HUDEP-2 (cell line): ENCODE measurements around the gene RASSF1.

Experiments
- DNase-seq, 76 experiments: peaks; one replicate each; lab custom pipeline; 2025; ENCODE audit not compliant: unreplicated experiment in 76 of 76; lab: John Stamatoyannopoulos, UW

The RASSF1 gene

DNA sequence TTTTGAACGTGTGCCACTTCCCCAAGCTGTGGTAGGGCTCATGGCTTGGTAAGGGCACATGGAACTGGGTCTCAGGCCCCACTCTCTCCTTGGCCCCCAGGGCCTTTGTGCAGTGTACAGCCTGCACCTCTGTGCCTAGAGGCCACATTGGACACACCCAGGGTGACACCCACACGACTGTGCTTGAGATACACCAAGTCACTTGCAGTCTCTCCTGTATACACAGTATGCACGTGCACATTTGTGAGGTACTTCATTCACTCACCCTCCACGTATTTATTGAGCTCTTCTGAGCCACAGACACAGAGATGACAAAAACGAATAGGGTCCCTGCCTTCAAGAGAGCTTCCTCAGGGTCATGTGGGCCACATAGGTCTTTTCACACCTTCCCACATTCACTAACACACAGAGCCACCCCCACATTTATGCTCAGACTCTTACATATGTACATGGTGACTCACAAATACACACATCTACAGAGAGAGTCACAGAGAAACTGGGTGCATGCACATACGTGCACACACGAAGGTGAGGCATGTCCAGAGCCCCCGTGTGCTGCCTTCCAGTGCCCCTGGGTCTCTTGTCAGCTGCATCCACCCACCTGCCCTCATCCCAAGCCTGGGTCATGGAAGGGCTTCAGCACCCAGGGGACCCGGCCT, 28.5 kb upstream of the RASSF1 start:
- DNase-seq = peak in 47 of 76 experiments; percentile 5 to 61 (median 35)

GRCh38 chr3:50365842-50366220, 25.2 kb upstream of the RASSF1 start:
- DNase-seq = no peak

DNA sequence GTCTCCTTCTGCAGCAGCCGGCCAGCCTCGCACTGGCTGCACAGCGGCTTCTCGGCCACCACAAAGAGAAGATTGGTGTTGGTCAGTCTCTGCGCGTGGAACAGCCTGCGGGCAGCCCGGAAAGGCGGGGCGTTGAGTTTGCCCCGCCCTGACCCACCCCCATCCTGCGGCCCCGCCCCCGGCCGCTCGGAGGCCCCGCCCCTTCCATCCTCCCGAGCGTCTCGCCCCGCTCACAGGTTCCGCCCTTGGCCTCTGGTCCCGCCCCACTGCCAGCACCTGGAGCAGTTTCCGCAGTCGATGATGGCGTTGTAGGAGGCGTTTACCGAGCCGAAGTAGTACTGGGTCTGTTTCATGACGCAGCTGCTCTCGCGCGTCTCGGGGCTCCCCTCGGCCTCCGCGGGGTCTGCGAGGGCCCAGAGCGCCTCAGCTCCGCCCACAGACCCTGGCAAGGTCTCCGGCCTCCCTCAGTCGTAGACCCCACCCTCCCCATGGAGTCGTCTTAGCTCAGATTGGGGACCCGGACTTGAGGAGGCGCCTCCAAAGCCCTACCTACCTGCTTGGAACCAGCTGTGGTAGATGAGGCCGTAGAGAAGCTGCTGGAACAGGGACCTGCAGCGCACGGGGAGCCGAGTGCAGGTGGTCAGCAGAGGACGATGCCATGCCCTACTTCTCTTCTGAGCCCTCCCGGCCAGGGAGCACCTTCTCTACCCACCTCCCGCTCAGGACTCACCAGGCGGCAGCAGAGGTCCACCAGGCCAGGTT, 24.6 kb upstream of the RASSF1 start:
- peak in 71 of 76 experiments; percentile 4 to 87 (median 72) for DNase-seq

GRCh38 chr3:50364573-50365079, 24.0 kb upstream of the RASSF1 start:
- DNase-seq = peak in 2 of 76 experiments; percentile 37 to 40

GRCh38 chr3:50359760-50360110, 19.1 kb upstream of the RASSF1 start:
- DNase-seq = no peak

- peak in 74 of 76 experiments; percentile 60 to 97 (median 93) for DNase-seq
Measured at GRCh38 chr3:50358911-50359759, 18.5 kb upstream of the RASSF1 start, which contains the start of gene TMEM115. TSS of gene TMEM115 (minus strand) at chr3:50359521. CDS start at chr3:50359063, 458 bp downstream.

GRCh38 chr3:50358355-50358910, 17.8 kb upstream of the RASSF1 start:
- no peak for DNase-seq

DNA sequence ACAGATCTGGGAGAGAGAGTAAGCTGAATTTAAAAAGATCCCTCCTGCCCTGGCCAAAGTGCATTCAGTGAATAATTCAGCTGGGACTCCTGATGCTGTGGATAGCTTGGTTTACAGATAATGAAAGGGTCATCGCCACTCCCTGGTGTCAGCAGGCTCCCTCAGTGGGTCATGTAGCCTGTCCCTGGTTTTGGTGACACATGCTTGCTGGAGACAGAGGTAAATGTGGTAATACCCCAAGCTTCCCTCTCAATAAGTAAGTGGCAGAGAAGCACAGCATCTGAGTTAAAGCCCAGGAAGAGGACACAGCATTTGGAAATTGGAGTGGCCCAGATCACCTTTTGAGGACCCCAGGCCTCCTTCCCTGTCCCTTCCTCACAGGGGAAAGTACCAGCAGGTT, 16.8 kb upstream of the RASSF1 start:
- DNase-seq = peak in 3 of 76 experiments; percentile 11 to 21 (median 13)

DNA sequence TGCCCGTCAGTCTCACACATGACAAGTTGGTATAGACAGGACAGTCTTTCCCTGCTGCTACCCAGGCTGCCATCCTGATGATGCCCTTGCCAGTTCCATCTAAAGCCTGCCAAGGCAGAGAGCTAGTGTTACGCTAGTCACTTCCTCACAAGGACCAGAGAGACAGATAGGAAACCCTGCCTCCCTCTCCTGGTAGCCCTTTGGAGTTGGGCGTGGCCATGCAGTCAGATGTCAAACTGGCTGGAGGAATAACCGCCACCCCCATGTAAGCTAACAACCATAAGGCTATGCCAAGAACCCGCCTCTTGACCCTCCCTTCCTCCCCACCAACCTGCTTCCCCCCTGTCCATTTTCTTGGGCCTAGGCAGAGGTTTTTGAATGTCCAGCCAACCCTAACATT, 15.9 kb upstream of the RASSF1 start:
- peak in 71 of 76 experiments; percentile 30 to 84 (median 64) for DNase-seq

- no peak for DNase-seq
Measured at GRCh38 chr3:50355829-50356552, 15.4 kb upstream of the RASSF1 start.

DNA sequence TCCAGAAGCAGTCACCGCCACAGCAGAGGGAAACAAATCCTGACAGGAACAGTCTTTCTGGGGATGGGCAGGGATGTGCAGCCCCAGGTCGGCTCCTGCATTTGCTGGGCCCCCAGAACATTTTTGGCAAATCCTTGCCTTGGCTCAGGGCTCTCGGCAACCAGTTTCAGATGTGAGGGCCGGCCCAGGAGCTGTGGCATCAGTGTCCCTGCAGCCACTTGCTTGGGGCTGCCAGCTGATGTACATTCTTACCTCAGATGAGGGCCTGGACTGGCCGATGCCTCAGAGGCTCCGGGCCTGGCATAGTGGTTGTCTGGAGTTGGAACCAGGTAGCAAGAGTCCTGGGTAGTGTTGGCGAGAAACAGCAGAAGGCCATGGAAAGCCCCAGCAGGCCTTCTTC, 14.2 kb upstream of the RASSF1 start:
- no peak for DNase-seq

DNA sequence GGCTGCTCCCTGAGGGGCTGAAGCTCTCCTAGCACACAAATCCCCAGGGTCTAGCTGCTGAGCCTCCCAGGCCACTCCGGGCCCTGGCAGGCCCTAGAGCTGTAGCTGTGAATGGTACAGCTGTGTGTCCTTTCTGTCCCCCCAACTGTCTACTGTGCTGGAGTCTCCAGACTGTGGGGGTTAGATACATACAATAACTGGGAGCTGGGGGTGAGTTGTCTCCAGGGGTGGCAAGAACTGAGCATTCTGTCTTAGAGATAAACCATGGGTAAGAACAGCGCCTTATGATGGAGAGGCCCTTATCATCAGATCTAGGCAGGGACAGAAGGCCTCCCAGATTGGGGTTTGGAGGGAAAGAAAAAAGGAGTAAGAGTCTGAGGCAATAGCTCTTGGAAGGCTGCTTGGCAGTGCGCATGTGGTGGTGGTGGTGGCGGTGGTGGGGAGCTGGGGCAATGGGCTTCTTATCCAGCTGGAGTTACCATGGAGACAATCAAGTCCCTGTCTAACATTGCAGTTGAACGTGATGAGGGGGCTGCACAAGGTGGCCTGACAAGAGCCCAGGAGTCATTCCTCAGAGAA, 13.6 kb upstream of the RASSF1 start:
- DNase-seq = peak in 16 of 76 experiments; percentile 7 to 51 (median 28)

GRCh38 chr3:50353245-50354004, 12.8 kb upstream of the RASSF1 start:
- no peak for DNase-seq

DNA sequence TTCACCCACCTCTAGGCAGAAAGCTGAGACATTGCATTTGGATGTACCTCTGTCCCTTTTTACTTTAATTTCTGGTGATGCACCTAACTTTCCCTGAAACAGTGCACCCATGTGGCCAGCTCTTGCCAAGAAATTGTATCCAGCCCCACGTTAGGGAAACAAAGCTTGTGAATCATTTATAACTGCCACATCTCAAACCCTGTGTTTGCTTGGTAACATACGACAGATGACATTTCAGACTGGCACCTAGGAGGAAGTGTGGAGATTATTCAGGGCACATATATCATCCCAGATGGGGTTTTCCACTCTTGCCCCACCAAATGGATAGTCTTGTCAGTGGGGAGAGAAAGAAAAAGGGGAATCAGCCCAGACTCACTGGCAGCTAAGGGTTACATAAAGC, 12.1 kb upstream of the RASSF1 start:
- DNase-seq = peak in 9 of 76 experiments; percentile 7 to 44 (median 21)

GRCh38 chr3:50351323-50351697, 10.7 kb upstream of the RASSF1 start:
- no peak for DNase-seq

GRCh38 chr3:50350527-50351322, 10.1 kb upstream of the RASSF1 start, which contains the start of the genes CYB561D2 and NPRL2:
TSS of gene CYB561D2 (plus strand) at chr3:50350862. CDS start at chr3:50351434, 572 bp downstream.
TSS of gene NPRL2 (minus strand) at chr3:50350775. CDS start at chr3:50350652, 123 bp downstream.
- DNase-seq = peak in 75 of 76 experiments; percentile 66 to 98 (median 94)

GRCh38 chr3:50350213-50350526, 9.5 kb upstream of the RASSF1 start:
- no peak for DNase-seq
